Measurements from ENCODE around the gene CCDC148.

CCDC148 gene

DNA sequence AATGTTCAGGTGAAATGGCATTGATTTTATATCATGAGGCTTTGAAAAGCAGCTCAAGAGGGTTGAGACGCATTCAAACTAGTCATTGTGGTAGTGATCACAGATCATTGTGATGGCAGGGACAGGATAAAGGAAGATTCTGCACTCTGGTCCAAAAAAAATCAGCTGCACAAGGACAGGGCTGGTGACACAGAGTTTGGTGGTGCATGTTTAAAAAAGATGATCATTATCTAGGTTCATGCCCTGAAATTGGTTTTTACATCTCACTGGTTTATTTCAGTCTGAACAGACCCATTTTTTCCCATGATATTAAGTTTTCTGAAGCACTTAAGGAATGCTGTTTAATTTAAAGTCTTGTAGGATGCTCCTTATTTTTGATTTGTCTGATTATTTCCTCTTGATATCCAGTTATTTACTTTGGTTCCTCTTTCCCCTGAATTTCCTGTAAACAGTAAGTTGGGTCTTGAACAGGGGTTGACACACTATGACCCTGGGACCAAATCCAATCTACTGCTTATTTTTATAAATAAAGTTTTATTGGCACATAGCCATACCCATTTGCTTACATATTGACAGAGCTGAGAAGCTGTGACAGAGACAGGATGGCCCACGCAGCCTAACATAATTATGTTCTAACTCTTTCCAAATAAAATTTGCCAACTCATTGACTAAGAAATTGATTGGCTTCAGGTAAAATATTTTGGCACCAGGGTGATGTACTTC, 256.5 kb downstream of the CCDC148 start:
- no peak overlapping the region for H3K4me3 ChIP-seq (replicated peaks; ENCODE audit: insufficient read depth, low read length)
- H3K27me3 ChIP-seq (ENCODE audit: insufficient read depth, poor library complexity, severe bottlenecking), result peaks cover 2% of the 10 kb centered on the region
- DNase-seq (ENCODE audit: low read depth in 1 of 2, low spot score in 1 of 2), result no peak
- TF ChIP-seq, protein P1, sequence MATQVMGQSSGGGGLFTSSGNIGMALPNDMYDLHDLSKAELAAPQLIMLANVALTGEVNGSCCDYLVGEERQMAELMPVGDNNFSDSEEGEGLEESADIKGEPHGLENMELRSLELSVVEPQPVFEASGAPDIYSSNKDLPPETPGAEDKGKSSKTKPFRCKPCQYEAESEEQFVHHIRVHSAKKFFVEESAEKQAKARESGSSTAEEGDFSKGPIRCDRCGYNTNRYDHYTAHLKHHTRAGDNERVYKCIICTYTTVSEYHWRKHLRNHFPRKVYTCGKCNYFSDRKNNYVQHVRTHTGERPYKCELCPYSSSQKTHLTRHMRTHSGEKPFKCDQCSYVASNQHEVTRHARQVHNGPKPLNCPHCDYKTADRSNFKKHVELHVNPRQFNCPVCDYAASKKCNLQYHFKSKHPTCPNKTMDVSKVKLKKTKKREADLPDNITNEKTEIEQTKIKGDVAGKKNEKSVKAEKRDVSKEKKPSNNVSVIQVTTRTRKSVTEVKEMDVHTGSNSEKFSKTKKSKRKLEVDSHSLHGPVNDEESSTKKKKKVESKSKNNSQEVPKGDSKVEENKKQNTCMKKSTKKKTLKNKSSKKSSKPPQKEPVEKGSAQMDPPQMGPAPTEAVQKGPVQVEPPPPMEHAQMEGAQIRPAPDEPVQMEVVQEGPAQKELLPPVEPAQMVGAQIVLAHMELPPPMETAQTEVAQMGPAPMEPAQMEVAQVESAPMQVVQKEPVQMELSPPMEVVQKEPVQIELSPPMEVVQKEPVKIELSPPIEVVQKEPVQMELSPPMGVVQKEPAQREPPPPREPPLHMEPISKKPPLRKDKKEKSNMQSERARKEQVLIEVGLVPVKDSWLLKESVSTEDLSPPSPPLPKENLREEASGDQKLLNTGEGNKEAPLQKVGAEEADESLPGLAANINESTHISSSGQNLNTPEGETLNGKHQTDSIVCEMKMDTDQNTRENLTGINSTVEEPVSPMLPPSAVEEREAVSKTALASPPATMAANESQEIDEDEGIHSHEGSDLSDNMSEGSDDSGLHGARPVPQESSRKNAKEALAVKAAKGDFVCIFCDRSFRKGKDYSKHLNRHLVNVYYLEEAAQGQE (IDR thresholded peaks at IDR 0.05; ENCODE audit: insufficient replicate concordance, low read depth), result no peak
- TF ChIP-seq, protein P2, sequence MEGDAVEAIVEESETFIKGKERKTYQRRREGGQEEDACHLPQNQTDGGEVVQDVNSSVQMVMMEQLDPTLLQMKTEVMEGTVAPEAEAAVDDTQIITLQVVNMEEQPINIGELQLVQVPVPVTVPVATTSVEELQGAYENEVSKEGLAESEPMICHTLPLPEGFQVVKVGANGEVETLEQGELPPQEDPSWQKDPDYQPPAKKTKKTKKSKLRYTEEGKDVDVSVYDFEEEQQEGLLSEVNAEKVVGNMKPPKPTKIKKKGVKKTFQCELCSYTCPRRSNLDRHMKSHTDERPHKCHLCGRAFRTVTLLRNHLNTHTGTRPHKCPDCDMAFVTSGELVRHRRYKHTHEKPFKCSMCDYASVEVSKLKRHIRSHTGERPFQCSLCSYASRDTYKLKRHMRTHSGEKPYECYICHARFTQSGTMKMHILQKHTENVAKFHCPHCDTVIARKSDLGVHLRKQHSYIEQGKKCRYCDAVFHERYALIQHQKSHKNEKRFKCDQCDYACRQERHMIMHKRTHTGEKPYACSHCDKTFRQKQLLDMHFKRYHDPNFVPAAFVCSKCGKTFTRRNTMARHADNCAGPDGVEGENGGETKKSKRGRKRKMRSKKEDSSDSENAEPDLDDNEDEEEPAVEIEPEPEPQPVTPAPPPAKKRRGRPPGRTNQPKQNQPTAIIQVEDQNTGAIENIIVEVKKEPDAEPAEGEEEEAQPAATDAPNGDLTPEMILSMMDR (IDR thresholded peaks at IDR 0.05; ENCODE audit: insufficient read depth, low read length), result no peak
- no peak for TF ChIP-seq GABPA (IDR thresholded peaks at IDR 0.05; ENCODE audit: low read depth)
- no peak for TF ChIP-seq POLR2AphosphoS5 (IDR thresholded peaks at IDR 0.05; ENCODE audit: low read depth)
- no peak for TF ChIP-seq SPI1 (IDR thresholded peaks at IDR 0.05; ENCODE audit: borderline replicate concordance, low read depth)
- no peak overlapping the region for H3K27ac ChIP-seq (replicated peaks)

DNA sequence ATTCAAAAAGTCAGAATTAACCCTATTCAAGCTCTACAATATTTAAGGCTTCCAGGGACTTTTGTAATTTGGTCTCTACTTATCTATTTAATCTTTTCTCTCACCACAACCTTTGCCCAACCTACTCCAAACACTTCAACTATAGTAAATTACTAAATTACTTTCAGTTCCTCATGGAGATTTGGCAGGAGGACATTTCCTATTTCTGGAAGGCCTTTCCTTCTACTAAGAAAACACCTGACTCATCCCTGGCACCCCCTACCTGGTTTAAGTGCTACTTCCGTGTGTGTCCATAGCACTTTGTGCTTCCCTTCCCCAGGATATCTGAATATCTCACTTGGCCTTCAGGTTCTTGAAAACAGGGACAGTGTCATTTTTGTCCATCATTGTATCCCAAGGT, 258.6 kb downstream of the CCDC148 start:
- TF ChIP-seq, protein P2 (IDR thresholded peaks at IDR 0.05; ENCODE audit: insufficient read depth, low read length), result no peak
- TF ChIP-seq, protein P1 (IDR thresholded peaks at IDR 0.05; ENCODE audit: insufficient replicate concordance, low read depth), result no peak
- TF ChIP-seq GABPA (IDR thresholded peaks at IDR 0.05; ENCODE audit: low read depth) (no peak), SPI1 (IDR thresholded peaks at IDR 0.05; ENCODE audit: borderline replicate concordance, low read depth) (no peak), POLR2AphosphoS5 (IDR thresholded peaks at IDR 0.05; ENCODE audit: low read depth) (no peak)
- H3K4me3 ChIP-seq (replicated peaks; ENCODE audit: insufficient read depth, low read length), result no peak overlapping the region
- H3K27ac ChIP-seq (replicated peaks), result no peak overlapping the region
- H3K27me3 ChIP-seq (ENCODE audit: insufficient read depth, poor library complexity, severe bottlenecking), result peaks cover 2% of the 10 kb centered on the region
- DNase-seq (ENCODE audit: low read depth in 1 of 2, low spot score in 1 of 2), result no peak

GRCh38 chr2:158194229-158194628, 262.3 kb downstream of the CCDC148 start:
- H3K27me3 ChIP-seq (ENCODE audit: insufficient read depth, poor library complexity, severe bottlenecking), result peaks cover 2% of the 10 kb centered on the region
- DNase-seq (ENCODE audit: low read depth in 1 of 2, low spot score in 1 of 2), result no peak
- H3K27ac ChIP-seq (replicated peaks), result no peak overlapping the region
- H3K4me3 ChIP-seq (replicated peaks; ENCODE audit: insufficient read depth, low read length), result no peak overlapping the region
- TF ChIP-seq, protein P1 (IDR thresholded peaks at IDR 0.05; ENCODE audit: insufficient replicate concordance, low read depth), result no peak
- TF ChIP-seq, protein P2 (IDR thresholded peaks at IDR 0.05; ENCODE audit: insufficient read depth, low read length), result no peak
- TF ChIP-seq POLR2AphosphoS5 (IDR thresholded peaks at IDR 0.05; ENCODE audit: low read depth) (no peak), GABPA (IDR thresholded peaks at IDR 0.05; ENCODE audit: low read depth) (no peak), SPI1 (IDR thresholded peaks at IDR 0.05; ENCODE audit: borderline replicate concordance, low read depth) (no peak)

Data from HL-60 (cell line).